ENCODE data around the gene VTI1B. TPM values are rescaled to one million over a fixed set of nuclear protein-coding genes. Genes with fewer than 3 reads are reported as not detected.
"Not testable (repeated sequence)": the region's sequence is repeated elsewhere in the genome, so short reads cannot be mapped to it uniquely, and the experiment has no call there.

The VTI1B gene
- total RNA-seq, 1 experiment from 2014 or later = 61.2 TPM

GRCh38 chr14:67630186-67630585 is 44.2 kb downstream of the VTI1B start:
- no peak for DNase-seq
- Histone ChIP-seq H3K4me3 (ENCODE audit: insufficient read depth, low read depth, low read length) (no peak overlapping the region), H3K36me3 (replicated peaks; ENCODE audit: control insufficient read depth, insufficient read depth, low read length) (no peaks in the 10 kb centered on the region), H3K27me3 (ENCODE audit: control insufficient read depth, insufficient read depth, low read length) (no peaks in the 10 kb centered on the region)

GRCh38 chr14:67627519-67627918 is 46.9 kb downstream of the VTI1B start:
- Histone ChIP-seq H3K36me3 (replicated peaks; ENCODE audit: control insufficient read depth, insufficient read depth, low read length) (no peaks in the 10 kb centered on the region), H3K4me3 (ENCODE audit: insufficient read depth, low read depth, low read length) (no peak overlapping the region), H3K27me3 (ENCODE audit: control insufficient read depth, insufficient read depth, low read length) (no peaks in the 10 kb centered on the region)
- no peak for DNase-seq

GRCh38 chr14:67626131-67626530 is 48.3 kb downstream of the VTI1B start:
- H3K4me3 ChIP-seq (ENCODE audit: insufficient read depth, low read depth, low read length); H3K36me3 ChIP-seq (replicated peaks; ENCODE audit: control insufficient read depth, insufficient read depth, low read length); DNase-seq; H3K27me3 ChIP-seq (ENCODE audit: control insufficient read depth, insufficient read depth, low read length): not testable (repeated sequence)

- no peak overlapping the region for H3K4me3 ChIP-seq (ENCODE audit: insufficient read depth, low read depth, low read length)
Measured at GRCh38 chr14:67623114-67623513, 51.3 kb downstream of the VTI1B start.

GRCh38 chr14:67622675-67623074 is 51.8 kb downstream of the VTI1B start:
- no peak overlapping the region for H3K4me3 ChIP-seq (ENCODE audit: insufficient read depth, low read depth, low read length)
- H3K36me3 ChIP-seq (replicated peaks; ENCODE audit: control insufficient read depth, insufficient read depth, low read length) = no peaks in the 10 kb centered on the region
- DNase-seq = peak; percentile 50
- peaks cover 9% of the 10 kb centered on the region for H3K27me3 ChIP-seq (ENCODE audit: control insufficient read depth, insufficient read depth, low read length)

More at GRCh38 chr14:67623114-67623513, 51.3 kb downstream of the VTI1B start:
- H3K36me3 ChIP-seq (replicated peaks; ENCODE audit: control insufficient read depth, insufficient read depth, low read length) = no peaks in the 10 kb centered on the region
- H3K27me3 ChIP-seq (ENCODE audit: control insufficient read depth, insufficient read depth, low read length) = peaks cover 9% of the 10 kb centered on the region
- no peak for DNase-seq

GRCh38 chr14:67620217-67620785 is 54.1 kb downstream of the VTI1B start:
- no peaks in the 10 kb centered on the region for H3K36me3 ChIP-seq (replicated peaks; ENCODE audit: control insufficient read depth, insufficient read depth, low read length)
- peaks cover 9% of the 10 kb centered on the region for H3K27me3 ChIP-seq (ENCODE audit: control insufficient read depth, insufficient read depth, low read length)
- DNase-seq = peak; percentile 70
- peak overlapping the region; percentile 67 for H3K4me3 ChIP-seq (ENCODE audit: insufficient read depth, low read depth, low read length)

- peak within 1 kb of the TSS; percentile 67 for H3K4me3 ChIP-seq (ENCODE audit: insufficient read depth, low read depth, low read length)
- peaks cover 9% of the 10 kb centered on the region for H3K27me3 ChIP-seq (ENCODE audit: control insufficient read depth, insufficient read depth, low read length)
- DNase-seq = peak; percentile 97
- H3K36me3 ChIP-seq (replicated peaks; ENCODE audit: control insufficient read depth, insufficient read depth, low read length) = no peaks in the 10 kb centered on the region
Measured at GRCh38 chr14:67619446-67620216, 54.8 kb downstream of the VTI1B start, which contains the start of gene ARG2. ARG2 (plus strand) TSS chr14:67619920; CDS start chr14:67619978, 58 bp downstream.

GRCh38 chr14:67618617-67619063 is 55.8 kb downstream of the VTI1B start:
- no peaks in the 10 kb centered on the region for H3K36me3 ChIP-seq (replicated peaks; ENCODE audit: control insufficient read depth, insufficient read depth, low read length)
- no peak overlapping the region for H3K4me3 ChIP-seq (ENCODE audit: insufficient read depth, low read depth, low read length)
- H3K27me3 ChIP-seq (ENCODE audit: control insufficient read depth, insufficient read depth, low read length) = peaks cover 9% of the 10 kb centered on the region
- peak; percentile 53 for DNase-seq

GRCh38 chr14:67610491-67610890 is 63.9 kb downstream of the VTI1B start:
- H3K36me3 ChIP-seq (replicated peaks; ENCODE audit: control insufficient read depth, insufficient read depth, low read length) = no peaks in the 10 kb centered on the region
- H3K27me3 ChIP-seq (ENCODE audit: control insufficient read depth, insufficient read depth, low read length) = peaks cover 49% of the 10 kb centered on the region
- H3K4me3 ChIP-seq (ENCODE audit: insufficient read depth, low read depth, low read length) = no peak overlapping the region
- no peak for DNase-seq

- DNase-seq = no peak
- H3K36me3 ChIP-seq (replicated peaks; ENCODE audit: control insufficient read depth, insufficient read depth, low read length) = no peaks in the 10 kb centered on the region
- peaks cover 54% of the 10 kb centered on the region for H3K27me3 ChIP-seq (ENCODE audit: control insufficient read depth, insufficient read depth, low read length)
- no peak overlapping the region for H3K4me3 ChIP-seq (ENCODE audit: insufficient read depth, low read depth, low read length)
Measured at GRCh38 chr14:67609642-67610310, 64.7 kb downstream of the VTI1B start.

GRCh38 chr14:67607646-67608045 is 66.8 kb downstream of the VTI1B start:
- DNase-seq = peak; percentile 29
- Histone ChIP-seq H3K36me3 (replicated peaks; ENCODE audit: control insufficient read depth, insufficient read depth, low read length) (no peaks in the 10 kb centered on the region), H3K4me3 (ENCODE audit: insufficient read depth, low read depth, low read length) (no peak overlapping the region), H3K27me3 (ENCODE audit: control insufficient read depth, insufficient read depth, low read length) (peaks cover 58% of the 10 kb centered on the region)

GRCh38 chr14:67602995-67603545 is 71.4 kb downstream of the VTI1B start:
- Histone ChIP-seq H3K27me3 (ENCODE audit: control insufficient read depth, insufficient read depth, low read length) (peaks cover 29% of the 10 kb centered on the region), H3K36me3 (replicated peaks; ENCODE audit: control insufficient read depth, insufficient read depth, low read length) (no peaks in the 10 kb centered on the region), H3K4me3 (ENCODE audit: insufficient read depth, low read depth, low read length) (no peak overlapping the region)
- DNase-seq = no peak

- DNase-seq = no peak
- no peak overlapping the region for H3K4me3 ChIP-seq (ENCODE audit: insufficient read depth, low read depth, low read length)
- peaks cover 25% of the 10 kb centered on the region for H3K27me3 ChIP-seq (ENCODE audit: control insufficient read depth, insufficient read depth, low read length)
- no peaks in the 10 kb centered on the region for H3K36me3 ChIP-seq (replicated peaks; ENCODE audit: control insufficient read depth, insufficient read depth, low read length)
Measured at GRCh38 chr14:67602076-67602475, 72.4 kb downstream of the VTI1B start.

GRCh38 chr14:67600562-67600974 is 73.9 kb downstream of the VTI1B start:
- H3K36me3 ChIP-seq (replicated peaks; ENCODE audit: control insufficient read depth, insufficient read depth, low read length); DNase-seq: not testable (repeated sequence)
- Histone ChIP-seq H3K27me3 (ENCODE audit: control insufficient read depth, insufficient read depth, low read length) (peaks cover 12% of the 10 kb centered on the region), H3K4me3 (ENCODE audit: insufficient read depth, low read depth, low read length) (peak overlapping the region; percentile 70)
